GM06990 (cell line): ENCODE results near the gene HMGXB3.

Source experiments
- DNase-seq: peaks from one replicate; pipeline ENCODE4 v3.0.0-alpha.2; 2011; ENCODE audit not compliant: insufficient read length; ENCODE audit errors: extremely low read depth
- H3K27me3 ChIP-seq: replicated peaks from 2 replicates; pipeline ENCODE4 v1.6.0; 2011; ENCODE audit warnings: low read length; ENCODE audit not compliant: control insufficient read depth, insufficient read depth
- H3K36me3 ChIP-seq: 2 replicates; pipeline ENCODE4 v1.5.1; 2011; ENCODE audit warnings: low read length; ENCODE audit not compliant: control insufficient read depth, insufficient read depth
- H3K4me3 ChIP-seq: replicated peaks from 2 replicates; pipeline ENCODE4 v1.5.1; 2011; ENCODE audit warnings: low read depth, mild to moderate bottlenecking, control low read depth, low read length
- TF ChIP-seq, protein P1 (sequence below): IDR thresholded peaks from 2 replicates; pipeline ENCODE4 v1.5.1; 2011; ENCODE audit warnings: low read length, control low read depth, mild to moderate bottlenecking, inconsistent platforms; ENCODE audit not compliant: insufficient read depth, poor library complexity, severe bottlenecking

Gene HMGXB3, protein sequence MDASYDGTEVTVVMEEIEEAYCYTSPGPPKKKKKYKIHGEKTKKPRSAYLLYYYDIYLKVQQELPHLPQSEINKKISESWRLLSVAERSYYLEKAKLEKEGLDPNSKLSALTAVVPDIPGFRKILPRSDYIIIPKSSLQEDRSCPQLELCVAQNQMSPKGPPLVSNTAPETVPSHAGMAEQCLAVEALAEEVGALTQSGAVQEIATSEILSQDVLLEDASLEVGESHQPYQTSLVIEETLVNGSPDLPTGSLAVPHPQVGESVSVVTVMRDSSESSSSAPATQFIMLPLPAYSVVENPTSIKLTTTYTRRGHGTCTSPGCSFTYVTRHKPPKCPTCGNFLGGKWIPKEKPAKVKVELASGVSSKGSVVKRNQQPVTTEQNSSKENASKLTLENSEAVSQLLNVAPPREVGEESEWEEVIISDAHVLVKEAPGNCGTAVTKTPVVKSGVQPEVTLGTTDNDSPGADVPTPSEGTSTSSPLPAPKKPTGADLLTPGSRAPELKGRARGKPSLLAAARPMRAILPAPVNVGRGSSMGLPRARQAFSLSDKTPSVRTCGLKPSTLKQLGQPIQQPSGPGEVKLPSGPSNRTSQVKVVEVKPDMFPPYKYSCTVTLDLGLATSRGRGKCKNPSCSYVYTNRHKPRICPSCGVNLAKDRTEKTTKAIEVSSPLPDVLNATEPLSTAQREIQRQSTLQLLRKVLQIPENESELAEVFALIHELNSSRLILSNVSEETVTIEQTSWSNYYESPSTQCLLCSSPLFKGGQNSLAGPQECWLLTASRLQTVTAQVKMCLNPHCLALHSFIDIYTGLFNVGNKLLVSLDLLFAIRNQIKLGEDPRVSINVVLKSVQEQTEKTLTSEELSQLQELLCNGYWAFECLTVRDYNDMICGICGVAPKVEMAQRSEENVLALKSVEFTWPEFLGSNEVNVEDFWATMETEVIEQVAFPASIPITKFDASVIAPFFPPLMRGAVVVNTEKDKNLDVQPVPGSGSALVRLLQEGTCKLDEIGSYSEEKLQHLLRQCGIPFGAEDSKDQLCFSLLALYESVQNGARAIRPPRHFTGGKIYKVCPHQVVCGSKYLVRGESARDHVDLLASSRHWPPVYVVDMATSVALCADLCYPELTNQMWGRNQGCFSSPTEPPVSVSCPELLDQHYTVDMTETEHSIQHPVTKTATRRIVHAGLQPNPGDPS (N-terminal part only)

DNA sequence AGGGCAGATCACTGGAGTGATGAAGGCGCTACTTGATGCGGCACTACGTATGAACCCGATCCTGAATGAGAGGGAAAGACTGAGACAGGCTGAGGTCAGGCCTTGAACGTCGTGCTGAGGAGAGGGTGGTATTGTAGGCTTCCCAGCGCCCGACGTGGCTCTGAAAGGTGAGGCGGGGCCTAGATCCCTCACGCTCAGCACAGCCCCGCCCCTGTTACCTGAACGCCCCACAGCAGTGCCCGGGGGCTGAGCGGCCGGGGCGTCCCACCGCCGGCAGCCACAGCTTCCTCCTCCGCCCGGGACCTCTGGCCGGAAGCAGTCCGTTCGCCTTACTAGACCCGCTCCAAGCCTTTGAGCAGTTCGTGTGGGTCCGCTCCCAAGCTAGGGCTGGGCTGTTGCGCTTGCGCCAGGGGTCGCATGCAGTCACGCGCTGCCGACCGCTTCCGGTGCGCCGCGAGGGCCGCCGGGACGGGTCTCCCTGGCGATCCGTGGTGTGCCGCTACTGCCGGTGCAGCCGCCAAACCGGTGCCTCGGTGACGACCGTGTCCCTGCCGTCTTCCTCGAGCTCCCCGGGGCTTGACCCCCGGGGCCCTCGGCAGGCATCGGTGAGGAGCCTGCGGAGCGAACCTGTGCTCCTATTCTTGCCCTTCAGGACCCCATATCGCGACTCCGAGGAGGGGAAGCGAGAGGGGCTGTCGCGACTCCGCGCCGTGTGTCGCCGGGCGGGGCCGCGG is at the start of gene HMGXB3, which contains the start of gene TIGD6:
HMGXB3 (plus strand) TSS at position 484 of the 734 bp plus-strand sequence. CDS start 4,114 bp downstream, outside the sequence.
TIGD6 (minus strand) TSS at position 399 of the 734 bp plus-strand sequence. CDS start 4,306 bp downstream, outside the sequence.
- TF ChIP-seq, protein P1, sequence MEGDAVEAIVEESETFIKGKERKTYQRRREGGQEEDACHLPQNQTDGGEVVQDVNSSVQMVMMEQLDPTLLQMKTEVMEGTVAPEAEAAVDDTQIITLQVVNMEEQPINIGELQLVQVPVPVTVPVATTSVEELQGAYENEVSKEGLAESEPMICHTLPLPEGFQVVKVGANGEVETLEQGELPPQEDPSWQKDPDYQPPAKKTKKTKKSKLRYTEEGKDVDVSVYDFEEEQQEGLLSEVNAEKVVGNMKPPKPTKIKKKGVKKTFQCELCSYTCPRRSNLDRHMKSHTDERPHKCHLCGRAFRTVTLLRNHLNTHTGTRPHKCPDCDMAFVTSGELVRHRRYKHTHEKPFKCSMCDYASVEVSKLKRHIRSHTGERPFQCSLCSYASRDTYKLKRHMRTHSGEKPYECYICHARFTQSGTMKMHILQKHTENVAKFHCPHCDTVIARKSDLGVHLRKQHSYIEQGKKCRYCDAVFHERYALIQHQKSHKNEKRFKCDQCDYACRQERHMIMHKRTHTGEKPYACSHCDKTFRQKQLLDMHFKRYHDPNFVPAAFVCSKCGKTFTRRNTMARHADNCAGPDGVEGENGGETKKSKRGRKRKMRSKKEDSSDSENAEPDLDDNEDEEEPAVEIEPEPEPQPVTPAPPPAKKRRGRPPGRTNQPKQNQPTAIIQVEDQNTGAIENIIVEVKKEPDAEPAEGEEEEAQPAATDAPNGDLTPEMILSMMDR, result no peak
- peak within 1 kb of the TSS; percentile 99 for H3K4me3 ChIP-seq
- DNase-seq, result peak; percentile 96
- peaks cover 2% of the 10 kb centered on the region for H3K36me3 ChIP-seq
- no peaks in the 10 kb centered on the region for H3K27me3 ChIP-seq

DNA sequence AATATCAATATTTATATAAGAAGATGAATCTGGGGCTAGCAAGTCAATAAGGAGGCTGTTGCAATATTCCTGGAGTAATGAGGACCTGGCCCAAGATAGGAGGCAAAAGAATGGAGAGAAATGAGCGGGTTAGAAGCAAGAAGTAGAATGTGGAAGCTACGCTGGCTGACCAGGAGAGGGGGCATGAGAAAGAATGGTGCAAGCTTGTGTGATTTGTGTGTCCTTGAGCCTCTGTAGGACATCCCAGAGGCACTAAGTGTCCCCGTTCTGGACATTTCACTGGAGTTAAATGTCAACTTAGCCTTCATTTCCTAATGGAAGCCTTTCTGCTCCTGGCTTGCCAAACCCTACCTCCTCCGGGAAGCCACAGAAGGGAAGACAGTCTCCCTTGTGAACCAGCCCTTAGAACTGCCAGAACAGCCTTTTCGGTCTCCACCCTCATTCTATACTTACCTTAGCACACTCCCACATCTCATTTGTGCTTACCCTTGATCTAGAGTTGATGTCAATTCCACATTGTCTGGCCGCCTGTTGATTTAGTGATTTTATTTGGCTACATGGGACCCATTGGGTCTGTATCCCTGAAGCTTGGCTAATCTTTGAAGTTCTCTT is 49.3 kb upstream of the HMGXB3 start:
- no peak overlapping the region for H3K4me3 ChIP-seq
- no peaks in the 10 kb centered on the region for H3K27me3 ChIP-seq
- DNase-seq, result no peak
- H3K36me3 ChIP-seq, result no peaks in the 10 kb centered on the region
- TF ChIP-seq, protein P1, result peak; percentile 6

DNA sequence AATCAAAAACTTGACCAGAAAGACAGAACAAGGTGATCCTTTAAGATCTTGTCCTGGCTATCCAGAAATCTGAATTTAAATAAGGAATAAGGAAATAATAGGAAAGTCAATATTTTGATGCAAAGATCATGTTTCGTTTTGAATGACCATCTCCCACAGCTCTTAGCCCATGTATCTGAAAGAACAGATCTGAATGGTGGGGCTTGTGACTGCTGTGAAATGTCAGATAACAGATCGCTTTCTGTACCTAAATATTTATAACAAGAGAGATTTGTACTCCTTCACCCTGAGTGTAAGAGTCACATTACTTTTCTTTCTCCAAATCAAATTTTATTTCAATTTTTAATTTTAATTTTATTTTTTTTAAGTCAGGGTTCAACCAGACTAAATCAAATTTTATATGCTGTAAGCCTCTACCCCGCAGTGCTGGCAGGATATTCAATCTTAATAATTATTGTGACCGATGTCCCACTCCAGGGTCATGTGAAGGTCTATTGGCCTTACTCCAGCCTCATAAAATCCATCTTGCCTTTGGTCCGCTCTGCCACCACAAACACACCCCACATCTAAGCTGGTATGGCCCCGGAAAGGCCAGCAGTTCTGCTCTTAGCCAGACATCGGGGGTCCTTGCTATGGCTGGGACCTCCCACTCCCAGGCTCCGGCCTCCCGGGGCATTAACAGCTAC is 47.0 kb upstream of the HMGXB3 start:
- no peak for DNase-seq
- Histone ChIP-seq H3K4me3 (no peak overlapping the region), H3K27me3 (no peaks in the 10 kb centered on the region), H3K36me3 (no peaks in the 10 kb centered on the region)
- TF ChIP-seq, protein P1, result no peak

DNA sequence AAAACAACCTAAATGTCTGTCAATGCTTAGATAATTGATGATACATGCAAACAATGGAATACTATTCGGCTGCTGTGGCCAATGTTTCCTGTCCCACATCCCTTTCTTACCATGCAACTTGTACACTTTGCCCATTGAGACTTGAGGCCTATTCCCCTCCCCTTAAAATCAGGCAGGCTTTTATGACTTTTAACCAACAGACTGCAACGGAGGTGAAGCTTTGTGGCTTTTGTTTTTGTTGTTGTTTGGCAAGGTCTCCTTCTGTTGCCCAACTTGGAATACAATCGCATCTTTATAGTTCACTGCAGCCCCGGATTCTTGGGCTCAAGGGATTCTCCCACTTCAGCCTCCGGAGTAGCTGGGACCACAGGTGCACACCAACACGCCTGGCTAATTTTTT is 45.7 kb upstream of the HMGXB3 start:
- Histone ChIP-seq H3K27me3 (no peaks in the 10 kb centered on the region), H3K4me3 (no peak overlapping the region), H3K36me3 (no peaks in the 10 kb centered on the region)
- TF ChIP-seq, protein P1, result no peak
- DNase-seq, result no peak
